KBM-7 (cell line): Measurements from ENCODE around the gene KCND1.

Experiments used
- DNase-seq: peaks from one replicate; pipeline ENCODE4 v3.0.0-alpha.2; 2015
- in situ Hi-C: fragments of 300-500 bp; cut with MboI; formaldehyde crosslinking; loops from 2 replicates; pipeline ENCODE4 v1.14.3; 2020; ENCODE audit warnings: low sequenced_read_pairs, low pct_unique_long_range_greater_than_20kb, mixed read lengths

The KCND1 gene

DNA sequence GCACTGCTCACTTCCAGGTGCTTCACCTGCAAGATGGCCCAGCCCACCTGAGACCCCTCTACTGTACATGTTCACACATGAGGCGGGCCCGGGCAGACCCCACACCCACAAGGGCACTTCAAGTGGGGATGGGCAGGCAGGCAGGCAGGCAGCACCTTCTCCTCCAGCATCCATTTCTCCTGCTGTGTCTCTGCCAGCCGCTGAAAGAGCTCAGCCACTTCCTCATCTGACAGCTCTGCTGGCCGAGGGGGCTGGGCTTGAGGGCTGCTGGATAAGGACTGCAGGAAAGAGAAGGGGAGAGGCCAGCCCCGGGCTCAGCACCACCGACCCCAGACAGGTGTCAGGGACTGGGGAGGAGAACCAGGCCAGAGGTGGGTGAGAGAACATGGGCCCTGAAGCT, 4.4 kb upstream of the KCND1 start:
- in situ Hi-C loops = no loop called here
- peak; percentile 63 for DNase-seq

DNA sequence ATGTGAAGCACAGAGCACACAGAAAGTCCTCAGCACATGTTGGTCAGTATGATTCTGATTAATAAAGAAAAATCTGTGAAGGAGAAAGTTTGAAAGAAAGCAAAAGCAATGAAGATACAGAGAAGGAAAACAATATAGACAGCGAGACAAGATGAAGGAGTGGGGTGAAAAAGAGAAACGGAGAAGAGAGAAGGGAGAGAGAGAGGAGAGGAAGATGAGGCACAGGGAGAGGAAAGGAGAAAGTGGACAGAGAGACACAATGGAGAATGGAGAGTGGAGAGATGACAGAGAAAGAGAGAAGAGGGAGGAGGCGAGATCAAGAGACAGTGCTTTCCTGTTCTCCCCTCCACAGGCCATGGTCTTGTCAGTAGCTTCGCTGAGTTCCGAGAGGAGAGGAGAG, 3.9 kb upstream of the KCND1 start:
- DNase-seq = no peak
- in situ Hi-C loops = no loop called here

DNA sequence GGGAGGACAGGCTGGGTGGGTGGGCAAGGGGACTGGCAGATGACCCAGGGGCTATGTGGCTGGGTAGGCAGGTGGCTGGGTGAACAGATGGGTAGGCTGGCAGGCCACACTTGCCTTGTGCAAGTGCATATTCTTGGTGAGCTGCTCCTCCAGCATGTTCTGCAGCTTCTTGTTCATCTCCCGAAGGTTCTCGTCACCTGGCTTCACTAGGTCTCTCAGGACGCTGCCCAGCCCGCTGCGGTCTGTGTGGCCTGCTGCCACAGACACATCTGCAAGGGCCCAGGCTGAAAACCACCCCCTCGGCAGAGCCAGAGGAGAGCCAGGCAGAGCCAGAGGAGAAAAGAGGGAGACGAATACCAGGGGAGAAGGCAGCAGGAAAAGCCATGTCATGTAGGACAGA, 3.4 kb upstream of the KCND1 start:
- in situ Hi-C loops = no loop called here
- no peak for DNase-seq

DNA sequence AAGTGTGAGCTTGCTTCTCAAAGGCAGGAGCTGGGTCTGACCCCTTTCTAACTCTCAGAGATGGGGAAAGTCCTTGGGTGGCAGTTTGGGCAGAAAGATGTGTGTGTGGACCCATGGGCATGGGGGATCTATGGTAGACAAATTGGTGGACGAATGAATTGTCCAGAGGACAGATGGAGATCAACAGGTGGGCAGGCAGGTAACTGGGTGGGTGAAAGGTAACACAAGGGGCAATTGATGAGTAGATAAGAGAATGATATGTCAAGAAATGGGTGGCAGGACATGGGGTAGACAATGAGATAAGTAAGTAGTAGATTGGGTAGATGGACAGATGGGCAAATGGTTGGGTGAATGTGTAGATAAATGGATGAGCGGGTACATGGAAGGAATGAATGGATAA, 2.9 kb upstream of the KCND1 start:
- DNase-seq = no peak
- in situ Hi-C loops = no loop called here

DNA sequence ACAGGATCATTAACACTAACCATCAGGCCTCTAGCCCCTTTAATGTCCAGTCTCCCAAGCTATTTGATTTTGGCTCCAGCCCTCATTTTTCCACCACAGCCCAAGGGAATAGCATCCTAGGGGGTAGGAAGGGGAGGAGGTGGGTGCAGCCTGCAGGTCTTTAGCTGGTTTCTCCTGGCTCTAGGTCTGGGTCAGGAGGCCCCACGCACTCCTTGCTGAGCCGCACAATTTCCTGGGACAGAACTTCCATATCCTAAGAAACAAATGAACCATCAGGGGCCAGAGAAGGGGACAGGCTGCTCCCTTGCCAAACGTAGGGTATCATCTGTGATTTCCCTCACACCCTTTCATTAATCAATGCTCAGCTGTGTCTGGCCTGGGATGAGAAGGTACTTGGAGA, 2.4 kb upstream of the KCND1 start:
- in situ Hi-C loops = no loop called here
- no peak for DNase-seq

DNA sequence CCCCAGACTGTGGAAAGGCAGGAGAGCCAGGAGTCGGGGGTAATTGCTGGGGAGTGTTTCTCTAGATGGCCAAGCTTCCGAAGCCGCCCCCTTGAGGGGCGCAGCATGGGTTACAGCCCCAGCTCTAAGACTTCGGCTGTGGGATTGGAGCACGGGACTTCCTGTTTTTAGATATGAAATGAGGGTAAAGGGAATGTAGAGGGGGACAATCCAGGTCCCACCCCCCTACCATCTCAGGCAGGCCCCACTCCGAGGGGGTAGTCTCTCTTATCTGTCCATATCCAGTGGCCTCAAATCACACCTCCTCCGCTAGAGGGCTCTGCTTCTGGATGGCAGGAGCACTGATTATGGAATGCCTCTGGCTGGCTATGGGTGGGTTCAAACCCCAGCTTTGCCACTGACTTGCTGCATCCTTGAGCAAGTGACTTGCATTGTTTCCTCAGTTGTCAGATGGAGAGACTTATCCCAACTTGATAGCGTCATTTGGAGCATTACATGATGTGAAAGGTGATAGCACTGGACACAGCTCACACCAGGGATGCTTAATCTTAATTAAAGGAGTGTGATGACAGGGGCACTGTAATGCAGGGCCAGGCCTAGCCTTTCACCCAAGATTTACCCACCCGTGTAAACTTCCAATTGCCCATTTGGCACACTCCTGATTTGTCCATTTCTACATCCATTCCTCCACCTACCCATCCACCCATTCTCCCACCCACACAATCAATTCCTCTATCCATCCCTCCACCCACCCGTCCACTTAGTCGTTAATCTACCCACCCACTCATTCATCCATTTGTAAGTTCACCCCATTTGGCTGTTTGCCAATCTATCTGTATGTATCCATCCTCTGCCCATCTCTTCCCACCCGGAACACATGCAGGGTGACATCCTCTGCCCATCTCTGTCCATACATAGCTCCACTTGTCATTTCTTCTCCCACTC, 848 bp upstream of the KCND1 start:
- in situ Hi-C loops = no loop called here
- peak; percentile 65 for DNase-seq

DNA sequence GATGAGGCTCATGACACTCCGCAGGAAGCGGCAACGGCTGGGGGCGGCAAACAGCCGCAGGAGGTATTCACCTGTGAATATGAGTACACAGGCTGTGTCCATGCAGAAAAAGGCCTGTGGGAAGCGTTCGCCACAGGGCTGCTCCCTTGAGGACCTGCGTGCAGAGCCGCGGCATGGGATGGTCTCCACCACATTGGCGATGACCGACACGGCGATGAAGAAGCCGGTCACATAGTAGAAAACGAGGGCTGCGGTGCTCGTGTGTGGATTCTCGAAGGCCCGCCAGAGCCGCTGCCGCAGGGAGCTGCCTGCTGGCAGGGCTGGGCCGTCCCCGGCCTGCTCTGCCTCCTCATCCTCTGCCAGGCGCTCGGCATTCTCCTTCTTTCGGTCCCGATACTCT, 2.2 kb downstream of the KCND1 start:
- in situ Hi-C loops = no loop called here
- no peak for DNase-seq

DNA sequence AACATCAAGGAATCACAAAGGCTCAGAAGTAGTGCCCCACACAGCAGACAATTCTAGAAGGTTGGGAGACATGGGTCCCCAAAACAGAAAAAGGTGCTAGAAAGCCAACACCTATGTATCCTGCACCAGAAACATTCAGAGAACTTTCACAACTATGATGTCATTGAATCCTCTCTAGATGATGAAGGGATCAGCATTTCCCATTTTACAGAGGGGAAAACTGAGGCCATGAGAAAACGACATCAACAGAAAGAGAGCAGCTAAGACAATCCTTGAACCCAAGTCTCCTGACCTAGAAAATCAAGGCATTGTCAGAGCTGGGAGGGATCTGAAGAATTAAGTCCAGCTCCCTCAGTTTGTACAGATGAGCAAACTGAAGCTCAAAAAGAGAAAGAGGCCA, 3.3 kb downstream of the KCND1 start:
- in situ Hi-C loops = no loop called here
- DNase-seq = no peak

DNA sequence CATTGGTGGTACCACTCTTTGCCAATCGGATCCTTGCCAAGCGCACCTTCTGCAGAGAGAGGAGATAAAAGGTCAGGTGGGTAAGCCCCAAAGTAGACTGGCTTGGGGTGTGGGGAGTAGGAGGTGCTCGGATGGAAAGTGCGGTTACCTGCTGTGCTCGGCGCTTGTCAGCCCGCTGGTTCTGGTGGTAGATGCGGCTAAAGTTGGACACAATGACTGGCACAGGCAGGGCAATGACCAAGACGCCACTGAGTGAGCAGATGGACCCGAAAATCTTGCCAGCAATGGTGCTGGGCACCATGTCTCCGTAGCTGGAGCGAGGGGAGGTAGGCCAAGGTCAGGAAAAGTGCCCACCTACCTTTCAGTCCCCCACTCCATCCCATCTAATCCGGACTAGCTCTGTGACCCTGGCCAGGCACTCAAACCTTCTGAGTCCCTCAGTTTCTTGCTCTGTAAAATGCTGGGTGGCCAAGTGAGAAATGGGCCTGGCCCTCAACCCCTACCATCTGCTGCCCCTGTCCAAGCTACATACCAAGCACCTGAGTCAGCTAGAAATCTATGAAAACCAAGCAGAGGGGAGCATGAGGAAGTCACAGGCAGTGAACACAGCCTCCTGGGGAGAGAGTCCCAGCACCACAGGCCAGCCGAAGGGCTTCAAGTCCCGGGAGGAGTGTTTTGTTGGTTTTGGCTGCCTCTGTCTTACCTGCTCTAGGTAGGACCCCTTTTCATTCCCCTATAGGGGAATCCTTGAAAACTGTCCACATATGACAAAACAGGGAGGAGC, 4.7 kb downstream of the KCND1 start:
- no peak for DNase-seq
- in situ Hi-C loops = no loop called here

DNA sequence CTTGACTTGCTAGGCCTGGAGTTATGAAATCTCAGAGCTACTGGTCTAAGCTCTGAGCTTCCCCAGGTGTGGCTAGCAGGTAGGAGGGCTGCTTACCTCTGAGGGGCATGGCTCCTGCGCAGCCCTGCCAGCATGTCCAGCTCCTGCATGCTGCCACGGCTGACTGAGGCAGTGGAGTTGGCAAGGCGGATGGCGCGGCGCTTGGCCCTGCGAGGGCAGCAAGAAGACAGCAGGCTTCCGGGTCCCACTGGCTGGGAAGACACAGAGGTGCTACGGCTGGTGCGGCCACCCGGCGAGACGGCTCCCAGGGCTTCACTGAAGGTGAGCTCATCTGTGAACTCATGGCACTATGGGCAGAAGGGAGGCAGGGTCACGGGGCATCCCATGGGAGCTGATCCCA, 5.7 kb downstream of the KCND1 start:
- in situ Hi-C loops = no loop called here
- DNase-seq = no peak

DNA sequence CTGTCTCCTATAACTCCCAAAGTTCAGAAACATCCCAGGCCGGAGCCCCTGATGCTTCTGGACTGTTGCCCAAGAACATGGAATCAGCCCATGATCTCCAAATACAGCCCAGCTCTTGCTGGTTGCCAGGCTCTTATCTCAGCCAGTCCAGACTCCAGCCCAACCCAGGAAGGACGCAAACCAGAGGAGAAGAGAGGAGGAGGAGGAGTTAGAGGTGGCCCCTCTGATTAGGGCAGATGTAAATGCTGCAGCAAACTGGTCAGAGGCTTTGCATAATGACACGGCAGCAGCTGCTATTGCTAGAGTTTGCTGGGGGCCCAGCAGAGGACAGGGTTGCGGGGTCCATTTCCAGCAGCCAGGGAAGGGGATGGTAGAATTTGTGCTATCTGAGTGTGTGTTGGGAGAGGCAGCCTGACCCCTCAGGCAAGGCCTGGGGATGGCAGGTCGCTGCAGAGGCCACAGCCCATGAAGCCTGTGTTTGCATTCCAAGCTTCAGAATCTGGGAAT, 10.0 kb downstream of the KCND1 start:
- no peak for DNase-seq

DNA sequence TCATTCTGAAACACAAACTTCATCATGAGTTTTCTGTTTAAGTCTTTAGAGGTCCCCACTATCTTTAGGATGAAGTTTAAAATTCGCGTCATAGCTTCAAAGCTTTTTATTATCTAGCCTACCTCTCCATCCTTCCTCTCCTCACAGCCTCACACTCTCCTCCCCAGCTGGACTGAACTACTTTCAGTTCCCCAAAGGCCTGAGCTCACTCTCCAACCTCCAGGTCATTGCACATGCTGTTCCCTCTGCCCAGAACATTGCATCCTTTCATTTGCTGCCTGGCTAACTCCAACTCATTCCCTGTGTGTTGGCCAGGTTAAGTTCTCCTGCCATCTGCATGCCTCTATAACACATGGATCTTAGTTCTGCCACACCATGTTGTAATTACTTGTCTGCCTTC, 11.4 kb downstream of the KCND1 start:
- DNase-seq = no peak
- in situ Hi-C loops = no loop called here

More for the DNA sequence above, 10.0 kb downstream of the KCND1 start:
- in situ Hi-C loops = no loop called here

DNA sequence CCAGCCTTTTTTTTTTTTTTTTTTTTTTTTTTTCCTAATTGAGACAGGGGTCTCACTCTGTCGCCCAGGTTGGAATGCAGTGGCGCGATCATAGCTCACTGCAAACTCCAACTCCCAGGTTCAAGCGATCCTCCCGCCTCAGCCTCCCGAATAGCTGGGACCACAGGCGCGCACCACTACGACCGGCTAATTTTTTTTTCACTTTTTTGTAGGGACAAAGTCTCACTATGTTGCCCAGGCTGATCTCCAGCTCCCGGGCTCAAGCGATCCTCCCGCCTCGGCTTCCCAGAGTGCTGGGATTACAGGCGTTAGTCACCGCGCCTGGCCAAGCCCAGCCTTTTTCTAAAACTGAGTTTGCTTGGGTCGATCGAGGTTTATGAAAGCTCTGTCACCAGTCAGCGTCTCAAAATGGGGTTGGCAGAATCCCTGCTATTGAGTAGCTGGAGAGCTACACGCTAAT, 13.0 kb downstream of the KCND1 start:
- in situ Hi-C loops = no loop called here
- no peak for DNase-seq

DNA sequence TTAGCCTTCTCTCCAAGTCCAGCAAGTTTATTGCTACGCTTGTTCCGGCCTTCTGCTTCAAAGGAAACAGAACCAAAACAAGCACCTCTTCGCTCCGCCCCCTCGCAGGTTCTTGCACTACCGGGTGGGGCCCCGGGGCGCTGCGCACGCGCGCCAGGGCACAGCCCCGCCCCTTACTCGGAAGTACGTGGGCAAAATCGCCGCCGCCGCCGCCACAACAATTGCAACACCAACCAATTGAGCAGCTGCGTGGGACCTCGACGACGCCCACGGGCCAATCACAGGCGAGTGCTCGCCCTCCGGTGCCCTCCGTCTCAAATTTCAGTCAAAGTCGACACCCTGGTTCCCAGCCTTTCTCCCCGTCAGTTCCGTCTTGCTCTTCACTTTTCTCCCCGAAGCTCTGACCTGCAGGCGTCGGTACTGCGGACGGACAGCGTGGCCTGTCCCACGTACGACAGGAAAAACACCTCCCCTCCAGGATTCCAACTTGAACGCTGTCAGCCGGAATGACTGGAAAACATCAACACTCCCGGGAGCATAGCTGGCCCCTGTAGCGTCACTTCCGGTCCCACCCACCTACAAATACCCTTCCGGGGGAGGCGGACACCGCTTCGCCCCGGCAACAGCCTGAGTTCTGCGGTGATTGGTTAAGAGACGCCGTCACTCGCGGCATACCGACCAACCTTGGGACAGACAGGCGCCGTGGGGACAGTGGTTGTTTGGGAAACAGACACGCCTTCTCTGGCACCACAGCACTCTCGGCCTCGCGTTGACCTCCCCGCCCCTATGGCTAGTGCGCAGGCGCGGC, 13.6 kb downstream of the KCND1 start:
- in situ Hi-C loops = no loop called here
- peak; percentile 99 for DNase-seq

DNA sequence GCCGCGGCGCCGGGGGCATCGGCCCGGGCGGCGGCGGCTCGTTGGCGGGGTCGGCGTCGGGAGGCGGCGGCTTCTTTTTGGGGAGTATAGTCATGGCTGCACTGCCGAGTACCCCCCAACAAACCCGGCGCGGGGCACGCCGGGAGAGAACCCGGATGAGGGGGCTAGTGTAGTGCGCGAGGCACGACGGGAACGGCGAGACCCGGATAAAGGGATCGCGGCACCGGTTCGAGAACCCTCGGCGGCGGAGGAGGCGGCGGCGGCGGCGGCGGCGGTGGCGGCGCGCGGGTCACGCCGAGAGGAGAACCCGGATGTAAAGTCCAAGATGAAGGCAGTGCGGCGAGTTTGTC, 14.2 kb downstream of the KCND1 start, which contains the start of gene OTUD5:
TSS of gene OTUD5 (minus strand) at position 131 of the 350 bp plus-strand sequence. CDS start at position 94, 37 bp downstream.
- in situ Hi-C loops = no loop called here
- no peak for DNase-seq

DNA sequence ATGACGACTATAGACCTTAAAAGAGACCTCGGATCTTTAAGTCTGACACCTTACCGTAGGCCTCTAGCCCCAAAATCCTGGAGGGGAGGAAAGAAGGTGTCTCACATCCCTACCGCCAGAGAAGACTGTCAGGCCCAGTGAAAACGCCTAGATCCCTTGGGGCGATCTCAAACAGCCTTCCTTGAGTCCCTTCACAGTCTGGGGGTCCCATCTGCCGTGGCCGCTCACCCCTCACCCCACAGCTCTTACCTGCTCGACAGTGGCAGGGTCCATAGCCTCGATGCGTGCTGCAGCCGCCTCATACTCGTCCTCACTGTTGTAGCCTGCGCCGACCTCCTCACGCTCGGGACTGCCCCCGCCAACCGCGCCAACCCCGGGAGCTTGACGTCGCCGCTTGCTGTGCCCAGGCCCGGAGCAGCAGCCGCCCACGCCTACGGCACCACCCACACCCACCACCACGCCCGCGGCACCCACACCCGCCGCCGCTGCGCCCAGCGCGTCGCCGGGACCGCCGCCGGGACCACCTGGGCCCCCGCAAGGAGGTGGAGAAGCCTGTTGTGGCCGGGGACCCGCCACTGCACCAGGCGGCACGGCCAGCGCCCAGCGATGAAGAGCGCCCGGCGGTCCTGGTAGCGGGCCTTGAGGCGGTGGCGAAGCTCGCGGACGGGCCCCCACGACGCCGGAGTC, 14.8 kb downstream of the KCND1 start:
- no peak for DNase-seq

DNA sequence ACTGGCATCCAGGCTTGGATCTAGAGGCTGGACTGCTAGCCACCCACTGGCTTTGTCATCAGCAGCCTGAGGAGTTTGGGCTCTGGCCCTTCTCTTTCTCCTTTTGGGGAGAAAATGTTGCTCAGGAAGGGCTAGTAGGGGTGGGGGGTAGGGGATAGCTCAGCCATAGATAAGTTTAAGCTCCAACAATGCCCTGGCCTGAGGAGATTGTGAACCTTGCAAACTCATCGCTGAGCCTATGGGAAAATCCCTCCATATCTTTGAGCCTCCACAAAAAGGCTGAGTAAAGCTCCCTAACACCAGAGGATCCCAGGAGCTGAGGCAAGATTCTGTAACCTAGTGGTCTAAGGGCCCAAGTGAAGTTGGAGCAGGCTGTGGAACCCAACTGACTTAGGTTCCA, 23.1 kb downstream of the KCND1 start:
- no peak for DNase-seq
- in situ Hi-C loops = no loop called here

More for the DNA sequence above, 14.8 kb downstream of the KCND1 start:
- in situ Hi-C loops = no loop called here

DNA sequence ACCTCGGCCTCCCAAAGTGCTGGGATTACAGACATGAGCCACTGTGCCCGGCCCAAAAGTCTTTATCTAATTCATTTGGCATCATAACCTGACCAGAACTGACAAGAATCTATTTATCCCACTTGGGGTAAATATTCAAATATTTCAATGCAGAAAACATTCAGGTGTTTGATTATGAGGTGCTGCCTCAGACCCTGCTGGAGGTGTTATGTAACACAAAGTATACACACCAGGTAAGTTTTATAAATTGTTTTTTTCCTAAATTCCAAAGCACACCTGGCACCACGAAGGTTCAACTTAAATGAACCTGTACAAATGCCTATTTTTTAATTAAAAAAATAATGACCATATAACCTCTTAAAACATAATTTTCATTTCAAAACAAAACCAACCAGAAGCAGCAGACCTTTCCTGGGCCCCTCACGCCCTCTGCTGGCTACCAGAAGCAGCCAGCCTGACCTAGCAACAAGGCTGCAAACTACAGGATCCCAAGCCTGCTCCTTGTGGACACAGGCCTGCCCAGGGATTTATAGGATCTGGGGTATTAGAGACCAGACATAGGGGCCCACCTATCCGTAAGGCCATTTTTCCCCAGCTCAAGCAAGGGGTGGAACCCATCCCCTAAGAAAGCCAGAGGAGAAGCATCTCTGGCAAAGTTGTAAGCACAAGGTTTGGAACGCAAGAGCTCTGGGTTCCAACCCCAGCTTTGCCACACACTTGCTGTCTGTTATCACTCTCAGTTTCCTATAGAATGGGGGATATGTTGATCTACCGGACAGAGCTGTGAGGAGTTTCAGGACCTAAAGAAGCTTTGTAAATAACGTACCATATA, 25.9 kb downstream of the KCND1 start:
- in situ Hi-C loops = no loop called here
- peak; percentile 67 for DNase-seq
